DND-41 (cell line): ENCODE data around the gene PET100.

Source experiments
- CTCF ChIP-seq: IDR thresholded peaks from 2 replicates; pipeline ENCODE4 v1.5.1; 2012; ENCODE audit warnings: borderline replicate concordance, low read length, moderate library complexity, mild to moderate bottlenecking; ENCODE audit not compliant: poor library complexity, severe bottlenecking; ENCODE audit errors: extremely low read depth
- EZH2 ChIP-seq: IDR thresholded peaks from 3 replicates; pipeline ENCODE4 v1.6.1; 2012; ENCODE audit warnings: borderline replicate concordance, low read depth, mild to moderate bottlenecking, moderate library complexity, low read length, inconsistent platforms; ENCODE audit not compliant: severe bottlenecking

- TF ChIP-seq CTCF (no peak), EZH2 (no peak)
These were observed 16.8 kb downstream of the PET100 start for GRCh38 chr19:7646426-7646700.
